Glomerular visceral epithelial cell (primary cell): ENCODE results near the gene AGPAT2.
"Not testable (repeated sequence)": the region's sequence is repeated elsewhere in the genome, so short reads cannot be mapped to it uniquely, and the experiment has no call there.

ENCODE experiments used
- DNase-seq: peaks from one replicate; pipeline ENCODE4 v3.0.0-alpha.2; 2016; ENCODE audit errors: extremely low spot score

The AGPAT2 gene

GRCh38 chr9:136646827-136647711, 40.2 kb downstream of the AGPAT2 start:
- DNase-seq: no peak

GRCh38 chr9:136645903-136646754, 41.1 kb downstream of the AGPAT2 start:
- no peak for DNase-seq

- no peak for DNase-seq
Observed at GRCh38 chr9:136645352-136645902, 41.8 kb downstream of the AGPAT2 start.

GRCh38 chr9:136644593-136645351, 42.5 kb downstream of the AGPAT2 start:
- DNase-seq: peak; percentile 76

- no peak for DNase-seq
Observed at GRCh38 chr9:136644343-136644592, 43.0 kb downstream of the AGPAT2 start.

GRCh38 chr9:136643596-136644342, 43.5 kb downstream of the AGPAT2 start:
- DNase-seq: no peak

GRCh38 chr9:136642439-136642921, 44.8 kb downstream of the AGPAT2 start:
- no peak for DNase-seq

DNA sequence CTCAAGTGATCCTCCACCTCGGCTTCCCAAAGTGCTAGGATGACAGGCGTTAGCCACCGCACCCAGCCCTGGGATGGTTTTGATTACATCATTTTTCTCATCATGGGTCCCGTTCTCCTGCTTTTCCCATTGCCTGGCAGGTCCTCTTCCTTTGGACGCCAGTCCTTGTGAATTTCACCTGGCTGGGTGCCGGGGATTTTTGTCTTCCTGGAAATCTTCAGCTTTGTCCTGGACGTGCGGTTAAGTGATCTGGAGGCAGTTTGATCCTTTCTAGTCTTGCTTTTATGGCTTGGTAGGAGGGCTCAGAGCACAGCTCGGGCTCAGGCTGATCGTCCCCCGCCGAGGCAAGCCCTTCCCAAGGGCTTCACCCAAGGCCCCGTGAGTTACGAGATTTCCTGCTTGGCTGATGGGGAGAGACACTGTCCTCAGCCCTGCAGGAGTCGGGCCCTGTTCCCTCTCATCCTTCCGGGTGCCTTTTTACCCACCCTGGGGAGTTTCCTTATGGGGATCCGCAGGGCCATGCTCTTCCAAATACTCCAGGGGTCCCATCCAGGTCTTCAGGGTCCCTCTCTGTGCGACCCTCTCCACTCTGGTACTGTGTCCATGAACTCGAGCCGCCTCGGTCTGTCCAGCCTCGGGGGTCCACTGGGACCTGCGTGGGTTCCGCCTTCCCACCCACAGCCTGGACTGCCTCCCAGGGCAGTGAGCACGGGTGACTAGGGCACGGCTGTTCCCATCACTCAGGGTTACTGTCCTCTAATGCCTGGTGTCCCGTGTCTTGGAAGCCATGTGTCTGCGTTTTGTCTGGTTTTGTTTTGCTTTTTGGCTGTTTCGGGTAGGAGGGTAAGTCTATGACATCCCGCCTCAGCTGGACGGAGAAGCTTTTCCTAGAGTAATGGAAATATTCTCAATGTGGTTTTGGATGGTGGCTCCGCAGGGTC, 46.8 kb downstream of the AGPAT2 start:
- DNase-seq: no peak

DNA sequence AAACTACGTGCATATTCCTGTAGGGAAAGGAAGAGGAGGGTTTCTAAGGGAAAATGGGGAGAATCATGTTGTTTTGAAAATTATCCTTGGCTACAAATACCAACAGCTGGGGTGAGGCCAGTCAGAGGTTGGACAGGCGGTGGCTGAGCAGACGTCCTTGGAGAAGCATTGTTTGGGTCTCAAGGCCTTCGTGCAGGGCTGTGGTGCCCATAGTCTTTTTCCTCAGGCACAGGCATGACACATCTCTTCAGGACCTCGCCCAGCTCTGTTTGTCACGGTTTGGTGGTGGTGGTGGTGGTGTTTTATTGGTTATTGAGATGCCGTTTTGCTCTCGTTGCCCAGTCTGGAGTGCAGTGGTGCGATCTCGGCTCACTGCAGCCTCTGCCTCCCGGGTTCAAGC, 52.4 kb downstream of the AGPAT2 start:
- no peak for DNase-seq

DNA sequence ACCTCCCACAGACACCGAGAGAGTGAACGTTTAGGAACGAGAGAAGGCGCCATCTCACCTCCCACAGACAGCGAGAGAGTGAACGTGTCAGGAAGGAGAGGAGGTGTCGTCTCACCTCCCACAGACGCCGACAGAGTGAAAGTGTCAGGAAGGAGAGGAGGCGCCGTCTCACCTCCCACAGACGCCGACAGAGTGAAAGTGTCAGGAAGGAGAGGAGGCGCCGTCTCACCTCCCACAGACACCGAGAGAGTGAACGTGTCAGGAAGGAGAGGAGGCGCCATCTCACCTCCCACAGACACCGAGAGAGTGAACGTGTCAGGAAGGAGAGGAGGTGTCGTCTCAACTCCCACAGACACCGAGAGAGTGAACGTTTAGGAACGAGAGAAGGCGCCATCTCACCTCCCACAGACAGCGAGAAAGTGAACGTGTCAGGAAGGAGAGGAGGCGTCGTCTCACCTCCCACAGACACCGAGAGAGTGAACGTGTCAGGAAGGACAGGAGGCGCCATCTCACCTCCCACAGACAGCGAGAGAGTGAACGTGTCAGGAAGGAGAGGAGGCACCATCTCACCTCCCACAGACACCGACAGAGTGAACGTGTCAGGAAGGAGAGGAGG, 54.7 kb downstream of the AGPAT2 start:
- not testable (repeated sequence) for DNase-seq

DNA sequence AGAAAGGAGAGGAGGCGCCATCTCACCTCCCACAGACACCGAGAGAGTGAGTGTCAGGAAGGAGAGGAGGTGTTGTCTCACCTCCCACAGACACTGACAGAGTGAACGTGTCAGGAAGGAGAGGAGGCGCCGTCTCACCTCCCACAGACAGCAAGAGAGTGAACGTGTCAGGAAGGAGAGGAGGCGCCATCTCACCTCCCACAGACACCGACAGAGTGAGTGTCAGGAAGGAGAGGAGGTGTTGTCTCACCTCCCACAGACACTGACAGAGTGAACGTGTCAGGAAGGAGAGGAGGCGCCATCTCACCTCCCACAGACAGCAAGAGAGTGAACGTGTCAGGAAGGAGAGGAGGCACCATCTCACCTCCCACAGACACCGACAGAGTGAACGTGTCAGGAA, 55.2 kb downstream of the AGPAT2 start:
- DNase-seq: not testable (repeated sequence)

DNA sequence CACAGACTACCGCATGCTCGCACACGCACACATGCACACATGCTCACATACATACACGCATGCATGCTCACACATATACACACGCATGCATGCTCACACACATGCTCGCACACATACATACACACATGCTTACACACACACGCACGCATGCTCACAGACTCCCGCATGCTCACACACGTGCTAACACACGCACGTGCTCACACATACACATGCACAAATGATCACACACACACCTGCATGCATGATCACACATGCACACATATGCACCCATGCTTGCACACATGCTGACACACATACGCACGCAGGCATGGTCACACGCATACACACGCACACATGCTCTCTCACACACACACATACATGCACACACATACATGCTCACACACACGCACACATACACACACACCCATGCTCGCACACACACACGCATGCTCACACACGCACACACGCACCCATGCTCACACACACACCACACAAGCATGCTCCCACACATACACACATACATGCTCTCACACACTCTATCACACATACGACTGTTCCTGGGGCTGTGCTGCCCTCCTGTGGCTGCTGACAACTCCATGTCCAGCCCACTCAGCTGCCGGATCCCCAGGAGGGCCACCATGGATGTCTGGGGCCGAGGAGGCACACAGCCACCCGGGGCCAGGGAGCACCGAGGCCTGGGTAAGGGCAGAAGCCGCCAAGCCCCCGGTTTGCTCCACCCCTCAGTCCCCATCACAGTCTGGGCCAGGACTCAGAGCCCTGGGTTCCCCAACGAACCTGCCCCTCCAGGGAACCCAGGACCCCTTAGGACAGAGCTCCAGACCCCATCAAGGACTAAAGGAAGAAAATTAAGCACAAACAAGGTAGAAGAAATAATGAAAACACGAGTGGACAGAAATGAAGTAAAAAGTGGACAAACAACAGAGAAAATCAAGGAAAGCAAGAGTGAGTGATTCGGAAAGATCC, 55.9 kb downstream of the AGPAT2 start:
- DNase-seq: peak; percentile 79

- no peak for DNase-seq
Observed at GRCh38 chr9:136630662-136630992, 56.6 kb downstream of the AGPAT2 start.

GRCh38 chr9:136629879-136630661, 57.2 kb downstream of the AGPAT2 start:
- peak; percentile 50 for DNase-seq

- no peak for DNase-seq
Observed at GRCh38 chr9:136629001-136629878, 58.0 kb downstream of the AGPAT2 start.

GRCh38 chr9:136628268-136628667, 59.0 kb downstream of the AGPAT2 start:
- no peak for DNase-seq

- DNase-seq: no peak
Observed at GRCh38 chr9:136627703-136628102, 59.6 kb downstream of the AGPAT2 start.
